OCI-LY3 (cell line): ENCODE results near the gene B3GNT4.
"Not testable (repeated sequence)": the region's sequence is repeated elsewhere in the genome, so short reads cannot be mapped to it uniquely, and the experiment has no call there.

Source experiments
- CTCF ChIP-seq: fragments of 200-600, 300-600 bp; sonication (generic); IDR thresholded peaks from 2 replicates; pipeline ENCODE4 v1.5.1; 2014; ENCODE audit warnings: antibody characterized with exemption, low read length, low read depth
- EZH2phosphoT487 ChIP-seq: fragments of 200-600 bp; shearing (Covaris generic); IDR thresholded peaks from 2 replicates; pipeline ENCODE4 v1.6.1; 2018; ENCODE audit warnings: antibody characterized with exemption, mixed run types, low read depth

DNA sequence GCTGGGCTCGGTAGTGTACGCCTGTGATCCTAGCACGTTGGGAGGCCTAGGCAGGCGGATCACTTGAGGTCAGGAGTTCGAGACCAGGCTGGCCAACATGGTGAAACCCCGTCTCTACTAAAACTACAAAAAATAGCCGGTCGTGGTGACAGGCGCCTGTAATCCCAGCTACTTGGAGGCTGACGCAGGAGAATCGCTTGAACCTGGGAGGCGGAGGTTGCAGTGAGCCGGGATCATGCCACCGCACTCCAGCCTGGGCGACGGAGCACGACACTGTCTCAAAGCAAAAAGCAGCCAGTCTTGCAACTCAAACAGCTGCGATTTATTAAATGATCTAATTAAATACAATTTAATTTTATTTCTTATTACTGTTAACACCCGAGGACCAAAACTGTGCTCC lies 698 bp upstream of the B3GNT4 start:
- TF ChIP-seq CTCF, EZH2phosphoT487: not testable (repeated sequence)
